Retina (tissue), 1 donor: ENCODE results near the gene COL11A2.

ENCODE experiments used
- DNase-seq: peaks from one replicate; pipeline ENCODE4 v3.0.0-alpha.2; 2016

Gene COL11A2

DNA sequence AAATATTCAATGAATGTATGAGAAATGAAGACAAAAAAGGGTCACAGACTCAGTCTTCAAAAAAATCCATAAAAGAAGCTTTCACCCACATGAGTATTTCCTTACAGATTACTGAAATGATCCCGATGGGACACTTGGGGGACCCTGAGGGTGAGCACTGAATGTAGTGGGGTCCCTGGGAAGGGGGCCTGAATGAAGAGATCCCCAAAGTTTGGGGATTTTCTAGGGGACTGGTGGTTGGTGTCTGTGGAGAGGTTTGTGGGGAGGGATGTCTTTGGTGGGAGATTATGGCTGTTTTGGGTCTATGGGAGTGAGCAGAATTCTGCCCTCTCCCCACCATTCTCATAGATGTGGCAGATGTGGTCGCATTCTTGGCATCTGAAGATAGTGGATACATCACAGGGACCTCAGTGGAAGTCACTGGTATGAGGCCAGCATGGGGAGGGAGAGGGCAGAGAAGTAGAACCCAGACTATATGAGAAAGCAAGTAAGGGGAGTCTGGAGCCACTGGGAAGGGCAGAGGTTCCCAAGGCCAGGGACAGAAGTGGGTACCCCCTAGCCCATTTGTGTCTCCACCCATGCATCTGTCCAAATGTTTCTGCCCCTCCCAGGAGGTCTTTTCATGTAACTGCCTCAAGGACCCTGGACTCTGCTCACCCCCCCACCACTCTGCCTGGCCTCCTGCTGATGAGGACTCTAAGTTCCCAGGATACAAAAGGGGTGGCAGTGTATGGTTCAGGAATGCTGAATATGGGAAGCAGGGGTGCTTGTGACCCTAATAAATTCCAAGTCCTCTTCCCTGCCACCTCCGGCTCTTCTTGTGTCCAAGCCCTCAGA, 14.0 kb upstream of the COL11A2 start:
- peak; percentile 26 for DNase-seq

DNA sequence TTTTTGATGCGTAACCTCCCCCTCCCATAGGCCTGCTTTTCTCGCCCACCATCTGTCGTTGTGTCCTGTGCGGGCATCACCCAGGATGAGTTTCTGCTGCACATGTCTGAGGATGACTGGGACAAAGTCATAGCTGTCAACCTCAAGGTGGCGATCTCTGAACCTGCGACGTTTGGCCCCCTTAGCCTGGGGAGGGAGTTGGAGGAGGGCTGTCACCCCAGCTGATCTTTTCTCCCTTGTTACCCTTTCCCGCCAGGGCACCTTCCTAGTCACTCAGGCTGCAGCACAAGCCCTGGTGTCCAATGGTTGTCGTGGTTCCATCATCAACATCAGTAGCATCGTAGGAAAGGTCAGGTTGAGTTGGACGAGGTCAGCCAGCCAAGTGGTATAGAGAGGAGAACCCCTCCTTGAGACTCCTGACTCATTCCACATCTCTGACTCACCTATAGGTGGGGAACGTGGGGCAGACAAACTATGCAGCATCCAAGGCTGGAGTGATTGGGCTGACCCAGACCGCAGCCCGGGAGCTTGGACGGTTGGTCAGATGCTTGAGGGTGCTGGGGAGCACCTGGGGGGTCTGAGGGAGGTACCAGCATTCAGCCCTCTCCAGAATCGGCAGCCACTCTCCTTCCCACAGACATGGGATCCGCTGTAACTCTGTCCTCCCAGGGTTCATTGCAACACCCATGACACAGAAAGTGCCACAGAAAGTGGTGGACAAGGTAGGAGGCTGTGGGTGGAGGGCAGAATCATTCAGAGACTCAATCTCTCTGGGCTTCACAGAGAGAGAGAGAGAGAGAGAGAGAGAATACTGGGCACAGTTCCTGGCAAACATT, 13.1 kb upstream of the COL11A2 start:
- DNase-seq, result no peak

DNA sequence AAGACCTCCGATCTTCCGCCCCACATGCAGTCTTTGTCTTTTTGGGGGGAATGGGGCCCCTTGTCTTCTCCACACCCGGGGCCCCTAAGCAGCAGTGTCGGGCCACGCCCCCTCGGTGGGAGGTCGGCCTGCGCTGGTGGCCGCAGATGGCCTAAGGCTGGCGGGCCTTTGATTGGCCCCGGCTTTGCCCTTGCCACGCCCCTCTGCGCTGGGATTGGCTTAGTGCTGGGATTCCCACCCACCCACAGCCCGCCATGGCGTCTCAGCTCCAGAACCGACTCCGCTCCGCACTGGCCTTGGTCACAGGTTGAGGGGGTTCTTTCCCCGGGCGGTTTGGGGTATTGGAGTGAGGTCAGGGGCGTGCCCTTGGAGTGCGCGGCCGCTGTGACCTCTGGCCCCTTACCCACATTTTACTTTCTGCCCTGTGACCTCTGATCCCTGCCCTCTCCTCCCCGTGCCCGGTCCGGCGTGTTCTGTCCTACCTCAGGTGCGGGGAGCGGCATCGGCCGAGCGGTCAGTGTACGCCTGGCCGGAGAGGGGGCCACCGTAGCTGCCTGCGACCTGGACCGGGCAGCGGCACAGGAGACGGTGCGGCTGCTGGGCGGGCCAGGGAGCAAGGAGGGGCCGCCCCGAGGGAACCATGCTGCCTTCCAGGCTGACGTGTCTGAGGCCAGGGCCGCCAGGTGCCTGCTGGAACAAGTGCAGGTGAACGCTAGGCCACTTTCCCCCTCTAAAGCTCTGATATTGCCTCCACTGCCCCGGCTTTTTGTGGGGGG, 12.3 kb upstream of the COL11A2 start, which contains the start of gene HSD17B8:
Gene HSD17B8 (plus strand): TSS at position 241 of the 776 bp plus-strand sequence. CDS start 14 bp downstream, at position 255.
- DNase-seq, result peak; percentile 93

DNA sequence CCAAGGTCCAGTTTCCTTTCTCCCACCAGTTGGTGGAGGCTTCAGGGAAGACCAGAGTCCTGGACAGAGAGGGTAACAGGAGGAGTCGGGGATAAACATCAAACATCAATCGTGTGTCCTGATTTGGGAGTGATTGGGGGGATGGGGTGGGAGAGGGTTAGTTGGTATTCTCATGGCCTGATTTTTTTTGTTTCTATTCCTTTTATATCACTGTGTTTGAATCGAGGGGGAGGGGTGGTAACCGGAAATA, 11.8 kb upstream of the COL11A2 start:
- DNase-seq, result no peak

DNA sequence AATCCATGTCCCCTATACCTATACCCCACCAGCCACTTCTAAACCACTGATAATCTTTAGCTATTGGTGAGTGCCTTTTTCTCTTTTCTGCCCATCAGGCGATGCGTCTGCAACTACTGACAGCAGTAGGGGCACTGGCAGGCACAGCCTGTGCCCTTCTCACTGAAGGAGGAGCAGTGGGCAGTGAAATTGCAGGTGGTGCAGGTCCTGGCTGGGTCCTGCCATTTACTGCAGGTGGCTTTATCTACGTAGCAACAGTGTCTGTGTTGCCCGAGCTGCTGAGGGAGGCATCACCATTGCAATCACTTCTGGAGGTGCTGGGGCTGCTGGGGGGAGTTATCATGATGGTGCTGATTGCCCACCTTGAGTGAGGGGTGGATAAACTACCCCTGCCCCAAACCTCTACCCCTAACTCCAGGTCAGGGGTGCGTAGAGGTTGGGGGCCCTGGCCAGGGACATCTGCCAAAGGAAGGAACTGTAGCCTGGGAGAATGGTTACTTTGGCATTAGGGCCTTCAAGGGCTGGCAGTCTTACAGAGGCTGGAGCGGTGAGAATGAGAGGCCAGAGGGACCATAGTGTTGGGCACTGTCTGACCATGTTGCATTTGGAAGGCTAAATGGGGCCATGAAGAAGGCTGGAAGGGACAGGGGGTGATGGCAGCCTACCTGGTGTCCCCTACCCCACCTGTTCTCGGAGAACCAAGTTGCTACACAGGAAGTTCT, 11.3 kb upstream of the COL11A2 start:
- DNase-seq, result no peak

DNA sequence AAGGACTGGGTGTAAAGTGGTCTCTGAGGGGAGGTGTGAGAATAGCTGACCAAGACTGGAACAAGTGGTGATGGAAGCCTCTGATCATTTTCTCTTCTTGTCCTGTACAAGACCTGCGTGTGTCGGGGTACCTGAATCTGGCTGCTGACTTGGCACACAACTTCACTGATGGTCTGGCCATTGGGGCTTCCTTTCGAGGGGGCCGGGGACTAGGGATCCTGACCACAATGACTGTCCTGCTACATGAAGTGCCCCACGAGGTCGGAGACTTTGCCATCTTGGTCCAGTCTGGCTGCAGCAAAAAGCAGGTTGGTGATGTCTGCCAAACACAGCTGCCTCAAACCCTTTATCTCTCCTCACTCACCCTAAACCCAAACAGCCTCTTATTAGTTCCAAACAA, 10.5 kb upstream of the COL11A2 start:
- no peak for DNase-seq

DNA sequence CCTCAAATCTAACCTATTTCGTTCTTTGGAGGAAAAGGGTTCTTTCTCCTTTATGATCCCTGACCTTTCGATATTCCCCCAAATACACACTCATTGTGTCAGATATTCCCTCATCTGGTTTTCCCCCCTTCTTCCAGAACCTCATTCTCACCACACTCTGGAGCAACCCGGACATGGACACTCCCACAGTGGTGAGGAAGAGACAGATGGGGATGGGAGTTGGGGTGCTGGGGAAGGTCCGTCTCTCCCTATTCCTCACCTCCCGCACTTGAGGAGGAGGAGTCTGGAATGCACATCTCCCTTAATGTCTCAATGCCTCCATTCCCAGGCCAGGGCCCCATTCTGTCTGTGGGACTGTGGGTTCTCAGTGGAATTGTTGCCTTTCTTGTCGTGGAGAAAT, 9.7 kb upstream of the COL11A2 start:
- DNase-seq, result no peak

DNA sequence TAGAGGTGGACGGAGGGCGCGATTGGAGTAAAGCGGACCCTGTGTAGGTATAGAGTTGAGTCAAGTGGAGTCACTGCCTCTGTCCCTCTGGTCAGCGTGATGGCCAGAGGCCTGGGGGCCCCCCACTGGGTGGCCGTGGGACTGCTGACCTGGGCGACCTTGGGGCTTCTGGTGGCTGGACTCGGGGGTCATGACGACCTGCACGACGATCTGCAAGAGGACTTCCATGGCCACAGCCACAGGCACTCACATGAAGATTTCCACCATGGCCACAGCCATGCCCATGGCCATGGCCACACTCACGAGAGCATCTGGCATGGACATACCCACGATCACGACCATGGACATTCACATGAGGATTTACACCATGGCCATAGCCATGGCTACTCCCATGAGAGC, 8.9 kb upstream of the COL11A2 start:
- DNase-seq, result no peak

DNA sequence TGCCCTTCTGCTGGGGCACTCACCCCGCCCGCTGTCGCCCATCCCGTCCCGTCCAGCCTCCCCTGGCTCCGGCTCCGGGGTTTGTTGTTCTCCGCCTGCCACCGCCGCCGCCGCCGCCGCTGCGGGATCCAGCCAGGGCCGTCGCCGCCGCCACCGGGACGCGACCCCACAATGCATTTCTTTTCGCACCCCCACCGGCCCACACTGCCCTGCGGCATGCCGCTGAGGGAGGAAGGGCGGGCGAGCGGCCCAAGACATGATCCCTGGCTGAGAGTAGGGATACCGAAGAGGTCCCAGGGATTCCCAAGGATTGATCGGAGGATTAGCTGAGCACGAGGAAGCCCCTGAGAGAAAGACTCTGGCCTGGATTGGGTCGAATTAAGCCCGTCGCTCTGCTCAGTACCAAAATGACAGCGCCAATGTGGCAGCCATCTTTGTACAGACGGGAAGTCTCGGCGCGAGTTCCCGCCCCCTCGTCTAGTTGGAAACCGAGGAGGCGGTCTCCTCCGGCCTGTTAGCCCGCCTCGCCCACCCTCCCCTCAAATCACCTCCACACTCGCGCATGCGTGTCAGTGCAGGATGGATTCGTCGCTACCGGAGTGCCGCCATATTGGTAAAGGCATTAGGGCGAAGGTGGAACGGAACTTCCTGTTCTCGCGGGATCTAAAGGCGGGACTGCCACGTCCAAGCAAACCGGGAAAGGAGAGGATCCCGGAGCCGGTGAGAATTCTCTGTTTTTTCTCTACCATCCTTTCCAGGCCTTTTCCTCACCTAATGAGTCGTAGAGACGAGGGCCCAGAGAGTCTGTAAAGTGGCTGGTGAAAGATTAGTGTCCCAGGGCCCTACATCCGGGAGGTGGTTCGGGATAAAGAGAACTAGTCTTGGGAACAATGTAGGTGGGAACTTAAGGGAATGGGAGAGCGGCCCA, 8.2 kb upstream of the COL11A2 start, which contains the start of the genes RXRB and SLC39A7:
Gene RXRB (minus strand): TSS at position 447 of the 928 bp plus-strand sequence. CDS start 189 bp downstream, at position 258.
Gene SLC39A7 (plus strand): TSS at position 649 of the 928 bp plus-strand sequence. CDS start 379 bp downstream, outside the sequence.
- peak; percentile 99 for DNase-seq

DNA sequence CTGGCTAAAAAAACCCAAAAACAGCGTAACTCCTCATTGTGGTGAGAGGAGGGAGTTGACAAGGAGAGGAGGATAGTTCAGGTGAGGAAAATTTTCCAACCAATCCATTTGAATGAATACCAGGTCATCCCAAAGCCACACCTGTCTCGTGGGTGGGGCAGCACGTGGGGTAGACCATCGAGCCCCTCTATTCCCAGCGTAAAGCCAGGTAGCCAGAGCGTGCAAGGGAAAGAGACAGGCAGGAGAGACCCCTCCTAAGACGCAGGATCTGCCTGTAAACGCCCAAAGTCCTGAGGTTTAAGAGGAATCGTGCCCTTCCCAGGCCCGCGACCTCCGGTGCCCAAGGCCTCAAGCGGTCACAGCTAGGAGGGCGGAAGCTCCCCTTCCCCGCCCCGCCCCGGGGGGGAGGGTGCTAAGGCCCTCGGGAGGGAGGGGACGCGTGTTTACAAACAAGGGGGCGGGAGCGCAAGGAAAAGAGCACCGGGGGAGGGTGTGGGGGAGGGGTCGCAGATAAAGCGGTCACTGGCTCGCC, 7.5 kb upstream of the COL11A2 start:
- DNase-seq, result no peak

DNA sequence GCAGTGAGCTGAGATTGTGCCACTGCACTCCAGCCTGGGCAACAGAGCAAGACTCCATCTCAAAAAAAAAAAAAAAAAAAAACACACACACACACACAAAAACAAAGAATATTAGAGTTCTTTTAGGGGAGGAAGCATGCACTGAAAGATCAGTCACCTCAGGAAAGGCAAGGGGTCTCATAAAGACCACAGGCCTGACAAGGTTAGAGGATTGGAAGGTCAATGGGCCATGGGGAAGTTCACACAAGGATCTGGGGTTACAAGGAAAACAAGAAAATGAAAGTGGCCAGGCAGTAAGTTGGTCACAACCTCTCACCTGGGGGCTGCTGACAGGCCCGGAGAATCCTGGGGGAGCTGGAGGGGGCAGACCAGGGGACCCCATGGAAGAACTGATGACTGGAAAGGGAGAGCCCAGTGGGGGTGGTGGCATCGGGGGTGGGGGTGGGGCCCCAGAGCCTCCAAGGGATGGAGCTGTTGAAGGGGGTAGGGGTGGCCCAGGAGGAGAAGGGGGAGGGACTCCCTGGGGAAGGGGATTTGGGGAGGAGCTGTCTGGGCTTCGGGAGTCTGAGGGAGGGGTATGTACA, 6.7 kb upstream of the COL11A2 start:
- no peak for DNase-seq

DNA sequence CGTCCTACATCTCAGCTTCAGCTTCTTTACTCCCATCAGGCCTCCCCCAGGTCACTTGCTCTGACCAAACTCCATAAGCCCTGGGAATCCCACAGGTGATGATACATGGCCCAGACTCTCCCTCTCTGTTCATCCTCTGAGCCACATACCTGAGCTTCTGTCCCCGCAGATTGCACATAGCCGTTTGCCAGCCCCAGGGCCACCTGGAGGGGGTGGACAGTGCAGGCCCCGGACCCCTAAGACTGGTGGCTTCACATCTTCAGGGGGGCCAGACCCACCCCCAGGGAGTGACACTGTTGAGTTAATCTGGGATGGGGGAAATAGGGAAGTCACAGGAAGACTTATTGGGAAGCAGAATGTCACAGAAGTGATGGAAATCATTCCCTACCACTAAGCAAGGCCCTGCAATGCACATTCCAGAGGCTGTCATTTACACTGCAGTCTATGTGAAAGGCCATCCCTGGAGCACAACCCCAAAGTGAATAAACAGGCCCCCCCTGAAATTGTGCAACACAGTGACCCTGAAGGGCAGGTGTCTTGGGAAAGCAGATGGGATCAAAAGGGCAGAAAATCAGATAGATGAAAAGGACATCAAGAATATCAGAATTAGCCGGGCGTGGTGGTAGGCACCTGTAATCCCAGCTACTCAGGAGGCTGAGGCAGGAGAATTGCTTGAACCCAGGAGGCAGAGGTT, 6.0 kb upstream of the COL11A2 start:
- DNase-seq, result no peak

DNA sequence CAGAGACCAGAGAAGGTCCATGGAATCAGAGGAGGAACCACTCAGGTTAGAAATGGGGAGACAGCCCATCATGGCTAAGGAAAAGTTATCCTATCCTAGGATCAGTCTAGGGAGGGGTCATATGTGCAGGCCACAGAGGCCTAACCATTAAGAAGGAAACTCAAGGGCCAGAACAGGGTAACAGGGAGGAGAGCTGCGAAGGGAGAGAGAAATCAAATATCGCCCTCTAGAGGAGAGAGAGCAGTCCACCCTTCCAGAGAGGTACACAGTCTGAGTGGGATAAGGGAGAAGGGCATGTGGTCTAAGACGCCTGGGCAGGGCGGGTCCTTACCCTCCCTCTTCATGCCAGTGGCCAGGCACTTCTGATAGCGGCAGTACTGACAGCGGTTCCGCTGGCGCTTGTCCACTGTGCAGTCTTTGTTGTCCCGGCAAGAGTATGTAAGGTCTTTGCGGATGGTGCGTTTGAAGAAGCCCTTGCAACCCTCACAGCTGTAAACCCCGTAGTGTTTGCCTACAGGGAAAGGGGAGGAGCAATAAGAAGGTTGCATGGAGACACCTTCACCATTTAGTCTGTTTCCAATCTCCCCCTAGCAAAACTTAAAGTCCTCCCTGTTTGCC, 5.3 kb upstream of the COL11A2 start:
- DNase-seq, result peak; percentile 51

DNA sequence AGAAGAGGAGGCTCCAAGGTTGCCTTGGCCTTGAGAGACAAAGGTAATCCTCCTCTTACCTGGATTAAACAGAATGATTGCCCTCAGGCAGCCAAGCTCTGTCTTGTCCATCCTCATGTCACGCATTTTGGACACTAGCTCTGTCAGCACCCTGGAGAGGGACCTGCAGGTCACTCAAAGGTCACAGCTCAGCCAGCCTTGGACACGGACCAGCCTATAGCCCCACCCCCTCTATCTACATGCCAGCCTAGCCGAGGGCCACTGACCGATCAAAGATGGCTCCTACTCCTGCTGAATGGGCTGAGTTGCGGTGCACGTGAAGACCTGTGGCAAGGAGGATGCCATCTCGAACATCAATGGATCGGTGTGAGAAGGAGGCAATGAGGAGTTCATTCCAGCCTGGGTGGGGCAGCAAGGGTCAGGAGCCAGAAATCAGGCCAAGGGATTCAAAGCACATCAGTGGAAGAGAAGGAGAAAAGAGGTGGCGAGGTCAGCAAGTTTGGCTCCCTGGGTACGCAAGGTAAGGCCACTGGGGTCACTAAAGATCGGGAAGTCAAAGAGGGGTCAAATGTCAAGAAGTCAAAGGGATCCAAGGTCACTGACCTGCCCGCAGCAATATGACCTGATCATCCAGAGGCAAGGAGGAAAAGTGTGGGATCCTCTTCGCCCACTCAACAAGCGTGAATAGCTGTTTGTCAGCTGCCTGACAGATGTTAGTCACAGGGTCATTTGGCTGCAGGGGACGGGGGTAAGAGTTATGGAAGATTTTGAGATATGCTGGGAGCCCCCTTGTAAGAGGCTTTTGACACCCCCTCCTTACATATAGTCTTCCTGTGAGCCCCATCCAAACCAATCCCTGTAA, 3.3 kb upstream of the COL11A2 start:
- DNase-seq, result no peak

DNA sequence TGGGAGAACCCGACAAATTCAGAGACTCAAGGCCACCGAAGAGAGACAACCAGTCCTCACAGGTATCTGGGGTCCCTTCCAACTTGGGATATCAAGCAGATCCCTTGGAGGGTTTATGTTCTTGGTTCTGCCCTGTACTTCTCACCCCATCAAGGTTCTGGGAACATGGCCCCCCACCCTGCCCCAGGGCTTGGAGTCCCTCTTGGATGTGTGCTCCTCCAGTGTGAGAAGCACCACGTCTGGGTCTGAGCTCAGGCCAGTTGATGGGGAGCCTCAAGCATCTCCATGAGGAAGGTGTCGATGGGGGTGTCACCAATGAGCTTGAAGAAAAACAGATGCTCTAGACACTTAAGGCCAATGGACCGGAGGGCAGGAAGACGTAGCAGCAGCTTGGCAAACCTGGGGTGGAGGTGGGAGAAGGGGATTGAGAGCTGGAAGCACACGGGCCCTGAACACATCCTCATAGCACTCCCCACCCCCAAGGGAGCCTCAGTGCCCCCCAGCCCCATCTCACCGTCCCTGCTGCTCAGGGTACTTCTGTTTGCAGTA, 2.2 kb upstream of the COL11A2 start:
- no peak for DNase-seq

DNA sequence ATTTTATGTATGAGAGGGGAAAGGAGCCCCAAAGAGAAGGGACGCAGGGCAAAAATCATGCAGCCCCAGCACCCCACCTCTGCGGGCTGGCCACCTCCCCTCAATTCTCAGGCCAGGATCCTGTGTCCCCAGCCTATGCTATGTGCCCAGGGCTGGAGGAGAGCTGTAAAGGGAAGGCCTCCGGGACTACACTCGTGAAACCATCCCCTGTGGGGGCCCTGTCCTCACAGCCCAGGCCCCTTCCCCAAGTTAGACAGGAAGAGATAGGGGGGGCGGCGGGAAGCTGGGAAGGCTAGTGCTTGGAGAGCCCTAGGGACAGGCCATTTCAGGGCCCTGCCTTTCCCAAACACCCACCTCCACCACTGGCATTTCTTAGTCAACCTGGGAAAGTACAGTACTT, 1.4 kb upstream of the COL11A2 start:
- peak; percentile 32 for DNase-seq

DNA sequence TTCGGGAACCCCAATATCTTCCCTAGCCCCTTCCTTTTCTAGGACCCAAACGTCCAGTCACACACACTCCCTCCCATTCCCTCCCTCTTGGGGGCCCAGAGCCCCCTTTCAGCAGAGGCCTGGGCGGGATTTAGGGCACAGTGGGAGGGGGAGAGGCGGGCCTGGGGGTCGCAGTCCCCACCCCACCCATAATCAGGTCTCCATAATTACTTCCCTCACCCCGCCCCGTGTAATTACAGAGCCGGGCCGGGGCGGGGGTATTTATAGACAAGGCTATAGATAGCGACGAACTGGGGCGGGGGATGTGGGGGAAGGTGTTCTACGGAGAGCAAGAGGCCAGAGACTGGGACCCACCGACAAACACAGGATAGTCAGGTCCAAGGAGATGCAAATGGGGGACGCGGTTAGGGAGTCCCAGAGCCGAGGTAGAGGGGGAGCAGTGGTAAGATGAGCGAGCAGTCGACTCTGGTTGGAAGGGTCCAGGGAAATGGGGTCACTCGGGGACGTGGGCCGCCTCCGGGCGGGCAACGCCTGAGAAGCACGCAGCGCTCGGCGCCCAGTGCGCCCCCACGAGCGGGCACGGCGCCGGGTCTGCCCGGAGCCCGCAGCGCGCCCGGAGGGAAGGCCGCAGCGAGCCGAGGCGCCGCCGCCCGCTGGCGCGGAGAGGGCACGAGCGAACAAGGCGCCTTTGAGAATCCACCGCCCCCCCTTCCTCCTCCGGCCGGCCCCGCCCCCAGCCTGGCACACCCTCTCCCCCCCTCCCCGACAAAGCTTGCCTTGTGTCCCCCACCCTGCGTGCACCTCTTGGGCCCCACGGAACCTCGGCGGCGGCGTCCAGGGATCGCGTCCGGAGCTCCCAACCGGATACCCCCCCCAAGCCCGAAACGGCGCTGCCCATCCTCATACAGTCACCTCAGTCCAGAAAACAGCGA, 670 bp upstream of the COL11A2 start:
- DNase-seq, result peak; percentile 57
